ENCODE measurements around the gene CBX4.

GRCh38 chr17:79796444-79796762, 42.8 kb downstream of the CBX4 start:
- no peak for TF ChIP-seq CTCF (IDR thresholded peaks at IDR 0.05 in 4 of 5, conservative IDR thresholded peaks at IDR 0.05 in 1 of 5)
- TF ChIP-seq POLR2A (IDR thresholded peaks at IDR 0.05), result no peak

All from gastrocnemius medialis (tissue), 4 donors.